Skeletal muscle tissue (tissue), 4 donors: ENCODE measurements around the gene RPUSD4. TPM values are rescaled to one million over a fixed set of nuclear protein-coding genes. Genes with fewer than 3 reads are reported as not detected.

Experiments used
- H3K27ac ChIP-seq: one replicate; pipeline ENCODE4 v1.7.0; 2013; ENCODE audit warnings: mild to moderate bottlenecking, low read depth, low read length, inconsistent platforms
- H3K27me3 ChIP-seq, 3 donors: one replicate each; pipeline ENCODE4 v1.7.0; 2013; ENCODE audit warnings: low read length in 3 of 3; ENCODE audit not compliant: control insufficient read depth in 3 of 3, insufficient read depth in 3 of 3
- H3K36me3 ChIP-seq, 3 donors: one replicate each; pipeline ENCODE4 v1.7.0; 2013; ENCODE audit warnings: low read length in 3 of 3; ENCODE audit not compliant: control insufficient read depth in 3 of 3, insufficient read depth in 3 of 3
- H3K4me1 ChIP-seq, 3 donors: one replicate each; pipeline ENCODE4 v1.7.0; 2013; ENCODE audit warnings: low read length in 3 of 3, mild to moderate bottlenecking in 3 of 3; ENCODE audit not compliant: control insufficient read depth in 3 of 3, insufficient read depth in 3 of 3
- H3K4me3 ChIP-seq, 3 donors: one replicate each; pipeline ENCODE4 v1.7.0; 2013; ENCODE audit warnings: low read length in 3 of 3
- H3K9ac ChIP-seq, 3 donors: one replicate each; pipeline ENCODE4 v1.7.0; 2013; ENCODE audit warnings: low read length in 3 of 3, mild to moderate bottlenecking in 3 of 3, moderate library complexity in 2 of 3, low read depth in 1 of 3
- H3K9me3 ChIP-seq, 3 donors: one replicate each; pipeline ENCODE4 v1.7.0; 2013; ENCODE audit warnings: low read length in 3 of 3; ENCODE audit not compliant: control insufficient read depth in 3 of 3
- total RNA-seq: library from RNA; depleted of rRNA; stranded (reverse); fragments of >200 nt; gene quantifications from one replicate; pipeline ENCODE4 v1.2.3, GENCODE V29; 2014
- donor health status: Osteomylitis.

Gene RPUSD4
- total RNA-seq, 1 donor from 2014 or later, result 57.9 TPM

- H3K36me3 ChIP-seq, result peaks cover 5 to 11% (median 7%) of the 10 kb centered on the region in 3 donors
- no peak overlapping the region for H3K27ac ChIP-seq
- H3K9me3 ChIP-seq, result no peaks in the 10 kb centered on the region
- H3K4me3 ChIP-seq, result peak overlapping the region in 1 of 3 donors; percentile 19
- no peaks in the 10 kb centered on the region for H3K27me3 ChIP-seq
- peaks cover 25 to 44% (median 41%) of the 10 kb centered on the region in 3 donors for H3K4me1 ChIP-seq
- no peak overlapping the region for H3K9ac ChIP-seq
These were observed 3.0 kb upstream of the RPUSD4 start for GRCh38 chr11:126214441-126214840.

- H3K9me3 ChIP-seq, result no peaks in the 10 kb centered on the region
- peaks cover 18 to 24% (median 19%) of the 10 kb centered on the region in 3 donors for H3K36me3 ChIP-seq
- H3K4me1 ChIP-seq, result peaks cover 33 to 40% (median 40%) of the 10 kb centered on the region in 3 donors
- peak overlapping the region; percentile 88 to 96 (median 94) for H3K9ac ChIP-seq
- H3K4me3 ChIP-seq, result peak overlapping the region; percentile 91 to 99 (median 98)
- peak overlapping the region; percentile 85 for H3K27ac ChIP-seq
- H3K27me3 ChIP-seq, result no peaks in the 10 kb centered on the region
These were observed 725 bp upstream of the RPUSD4 start for GRCh38 chr11:126212089-126212660.

- no peaks in the 10 kb centered on the region for H3K9me3 ChIP-seq
- peaks cover 33 to 43% (median 40%) of the 10 kb centered on the region in 3 donors for H3K4me1 ChIP-seq
- H3K27ac ChIP-seq, result peak overlapping the region; percentile 85
- peak overlapping the region; percentile 91 to 99 (median 98) for H3K4me3 ChIP-seq
- peak overlapping the region; percentile 90 to 96 (median 94) for H3K9ac ChIP-seq
- no peaks in the 10 kb centered on the region for H3K27me3 ChIP-seq
- H3K36me3 ChIP-seq, result peaks cover 18 to 30% (median 23%) of the 10 kb centered on the region in 3 donors
These were observed 597 bp downstream of the RPUSD4 start for GRCh38 chr11:126210871-126211235.

- Histone ChIP-seq H3K4me3 (no peak overlapping the region), H3K27me3 (no peaks in the 10 kb centered on the region), H3K27ac (peak overlapping the region; percentile 85), H3K9ac (peak overlapping the region in 1 of 3 donors; percentile 35), H3K9me3 (no peaks in the 10 kb centered on the region), H3K4me1 (peaks cover 44 to 64% (median 45%) of the 10 kb centered on the region in 3 donors), H3K36me3 (peaks cover 39 to 58% (median 52%) of the 10 kb centered on the region in 3 donors)
These were observed 3.6 kb downstream of the RPUSD4 start for GRCh38 chr11:126207896-126208295.

- H3K4me3 ChIP-seq, result no peak overlapping the region
- no peaks in the 10 kb centered on the region for H3K27me3 ChIP-seq
- H3K36me3 ChIP-seq, result peaks cover 45 to 74% (median 70%) of the 10 kb centered on the region in 3 donors
- H3K4me1 ChIP-seq, result peaks cover 44 to 66% (median 53%) of the 10 kb centered on the region in 3 donors
- H3K9me3 ChIP-seq, result no peaks in the 10 kb centered on the region
- no peak overlapping the region for H3K9ac ChIP-seq
- H3K27ac ChIP-seq, result peak overlapping the region; percentile 67
These were observed 6.1 kb downstream of the RPUSD4 start for GRCh38 chr11:126205359-126205758.

GRCh38 chr11:126202646-126203359, 8.6 kb downstream of the RPUSD4 start:
- Histone ChIP-seq H3K4me3 (peak overlapping the region; percentile 6 to 33 (median 25)), H3K36me3 (peaks cover 39 to 70% (median 65%) of the 10 kb centered on the region in 3 donors), H3K9me3 (no peaks in the 10 kb centered on the region), H3K9ac (peak overlapping the region; percentile 27 to 54 (median 32)), H3K27ac (peak overlapping the region; percentile 67), H3K4me1 (peaks cover 42 to 76% (median 55%) of the 10 kb centered on the region in 3 donors), H3K27me3 (no peaks in the 10 kb centered on the region)

- peak overlapping the region in 1 of 3 donors; percentile 27 for H3K9ac ChIP-seq
- H3K27me3 ChIP-seq, result no peaks in the 10 kb centered on the region
- H3K36me3 ChIP-seq, result peaks cover 35 to 57% (median 50%) of the 10 kb centered on the region in 3 donors
- H3K27ac ChIP-seq, result peak overlapping the region; percentile 73
- peaks cover 62 to 85% (median 76%) of the 10 kb centered on the region in 3 donors for H3K4me1 ChIP-seq
- no peaks in the 10 kb centered on the region for H3K9me3 ChIP-seq
- no peak overlapping the region for H3K4me3 ChIP-seq
These were observed 12.8 kb downstream of the RPUSD4 start for GRCh38 chr11:126198648-126199047.

GRCh38 chr11:126197277-126197939, 14.0 kb downstream of the RPUSD4 start:
- peak overlapping the region; percentile 73 for H3K27ac ChIP-seq
- H3K36me3 ChIP-seq, result peaks cover 39 to 57% (median 56%) of the 10 kb centered on the region in 3 donors
- H3K9ac ChIP-seq, result no peak overlapping the region
- H3K4me3 ChIP-seq, result no peak overlapping the region
- peaks cover 53 to 86% (median 71%) of the 10 kb centered on the region in 3 donors for H3K4me1 ChIP-seq
- no peaks in the 10 kb centered on the region for H3K27me3 ChIP-seq
- no peaks in the 10 kb centered on the region for H3K9me3 ChIP-seq

GRCh38 chr11:126195119-126195518, 16.3 kb downstream of the RPUSD4 start:
- Histone ChIP-seq H3K4me1 (peaks cover 46 to 81% (median 60%) of the 10 kb centered on the region in 3 donors), H3K4me3 (no peak overlapping the region), H3K27me3 (no peaks in the 10 kb centered on the region), H3K27ac (peak overlapping the region; percentile 73), H3K9ac (no peak overlapping the region), H3K9me3 (no peaks in the 10 kb centered on the region), H3K36me3 (peaks cover 38 to 61% (median 48%) of the 10 kb centered on the region in 3 donors)
